NT2/D1 (cell line): ENCODE results near the gene CAMTA1.

Experiments
- SUZ12 ChIP-seq: IDR thresholded peaks from 2 replicates; pipeline ENCODE4 v1.6.1; 2011; ENCODE audit not compliant: insufficient read length, insufficient read depth; ENCODE audit errors: extremely low read depth
- YY1 ChIP-seq: IDR thresholded peaks from 2 replicates; pipeline ENCODE4 v1.6.1; 2011; ENCODE audit not compliant: insufficient read length, insufficient read depth
- ZNF274 ChIP-seq: IDR thresholded peaks from 2 replicates; pipeline ENCODE4 v1.6.1; 2011; ENCODE audit warnings: mild to moderate bottlenecking, low read depth, low read length

- TF ChIP-seq SUZ12 (no peak), ZNF274 (no peak), YY1 (no peak)
Measured at GRCh38 chr1:7691576-7691975, 906.3 kb downstream of the CAMTA1 start.
